Loucy (cell line): ENCODE measurements around the gene FPR3.

ENCODE experiments used
- H2AFZ ChIP-seq: fragments of 200-600 bp; sonication (generic); 2 replicates; pipeline ENCODE4 v1.6.0; 2016; ENCODE audit warnings: antibody characterized with exemption, mild to moderate bottlenecking, low read length, moderate library complexity
- H3F3A ChIP-seq: fragments of 200-600 bp; 2 replicates; pipeline ENCODE4 v1.6.0; 2016; ENCODE audit warnings: antibody characterized with exemption, low read depth, mild to moderate bottlenecking
- H3K27me3 ChIP-seq: fragments of 200-600 bp; sonication (generic); 2 replicates; pipeline ENCODE4 v1.6.1; 2014; ENCODE audit warnings: low read length, mild to moderate bottlenecking; ENCODE audit not compliant: insufficient read depth, poor library complexity, severe bottlenecking
- H3K36me3 ChIP-seq: fragments of 200-600 bp; sonication (generic); 2 replicates; pipeline ENCODE4 v1.6.1; 2016; ENCODE audit warnings: low read length; ENCODE audit not compliant: insufficient read depth
- H3K4me1 ChIP-seq: fragments of 200-600 bp; sonication (generic); 2 replicates; pipeline ENCODE4 v1.5.1; 2014; ENCODE audit warnings: low read length, mild to moderate bottlenecking; ENCODE audit not compliant: insufficient read depth, poor library complexity, severe bottlenecking
- H3K4me2 ChIP-seq: fragments of 200-600 bp; sonication (generic); 2 replicates; pipeline ENCODE4 v1.6.0; 2014; ENCODE audit warnings: antibody characterized with exemption, low read length, low read depth, mild to moderate bottlenecking; ENCODE audit not compliant: poor library complexity, severe bottlenecking
- H3K4me3 ChIP-seq: fragments of 200-600 bp; sonication (generic); 2 replicates; pipeline ENCODE4 v1.5.1; 2014; ENCODE audit warnings: low read length, mild to moderate bottlenecking, mixed read lengths; ENCODE audit not compliant: poor library complexity, severe bottlenecking
- H3K79me2 ChIP-seq: fragments of 200-600 bp; sonication (generic); 2 replicates; pipeline ENCODE4 v1.6.1; 2014; ENCODE audit warnings: low read length; ENCODE audit not compliant: insufficient read depth
- H3K9ac ChIP-seq: fragments of 200-600 bp; sonication (generic); 2 replicates; pipeline ENCODE4 v1.6.0; 2014; ENCODE audit warnings: mild to moderate bottlenecking, low read depth, low read length, moderate library complexity; ENCODE audit not compliant: poor library complexity, severe bottlenecking
- H3K9me2 ChIP-seq: fragments of 200-600 bp; sonication (generic); replicated peaks from 2 replicates; pipeline ENCODE4 v1.6.1; 2016; ENCODE audit warnings: low read depth, low read length, mixed read lengths
- H3K9me3 ChIP-seq: fragments of 200-600 bp; sonication (generic); 2 replicates; pipeline ENCODE4 v1.6.1; 2014; ENCODE audit warnings: mild to moderate bottlenecking, antibody characterized with exemption, low read length, low read depth; ENCODE audit not compliant: insufficient read depth
- H4K20me1 ChIP-seq: fragments of 200-600 bp; sonication (generic); 2 replicates; pipeline ENCODE4 v1.6.0; 2014; ENCODE audit warnings: antibody characterized with exemption, low read length, mild to moderate bottlenecking; ENCODE audit not compliant: insufficient read depth, poor library complexity, severe bottlenecking
- EZH2phosphoT487 ChIP-seq: fragments of 200-600 bp; IDR thresholded peaks from 2 replicates; pipeline ENCODE4 v1.6.1; 2018; ENCODE audit warnings: antibody characterized with exemption, mild to moderate bottlenecking, moderate library complexity, borderline replicate concordance
- TF ChIP-seq, protein P1 (sequence below): fragments of 200-600 bp; sonication (generic); conservative IDR thresholded peaks from 2 replicates; pipeline ENCODE4 v1.5.1; 2014; ENCODE audit warnings: mild to moderate bottlenecking, antibody characterized with exemption, low read length

FPR3 gene

GRCh38 chr19:51811344-51811743 is 16.4 kb downstream of the FPR3 start:
- Histone ChIP-seq H3F3A (no peaks in the 10 kb centered on the region), H3K4me3 (no peak overlapping the region), H3K9ac (no peak overlapping the region), H3K9me2 (no peaks in the 10 kb centered on the region), H3K79me2 (no peaks in the 10 kb centered on the region), H3K27me3 (no peaks in the 10 kb centered on the region), H3K36me3 (no peaks in the 10 kb centered on the region), H3K4me1 (peaks cover 7% of the 10 kb centered on the region), H4K20me1 (no peaks in the 10 kb centered on the region), H2AFZ (no peak overlapping the region), H3K4me2 (no peak overlapping the region), H3K9me3 (no peaks in the 10 kb centered on the region)
- TF ChIP-seq, protein P1, sequence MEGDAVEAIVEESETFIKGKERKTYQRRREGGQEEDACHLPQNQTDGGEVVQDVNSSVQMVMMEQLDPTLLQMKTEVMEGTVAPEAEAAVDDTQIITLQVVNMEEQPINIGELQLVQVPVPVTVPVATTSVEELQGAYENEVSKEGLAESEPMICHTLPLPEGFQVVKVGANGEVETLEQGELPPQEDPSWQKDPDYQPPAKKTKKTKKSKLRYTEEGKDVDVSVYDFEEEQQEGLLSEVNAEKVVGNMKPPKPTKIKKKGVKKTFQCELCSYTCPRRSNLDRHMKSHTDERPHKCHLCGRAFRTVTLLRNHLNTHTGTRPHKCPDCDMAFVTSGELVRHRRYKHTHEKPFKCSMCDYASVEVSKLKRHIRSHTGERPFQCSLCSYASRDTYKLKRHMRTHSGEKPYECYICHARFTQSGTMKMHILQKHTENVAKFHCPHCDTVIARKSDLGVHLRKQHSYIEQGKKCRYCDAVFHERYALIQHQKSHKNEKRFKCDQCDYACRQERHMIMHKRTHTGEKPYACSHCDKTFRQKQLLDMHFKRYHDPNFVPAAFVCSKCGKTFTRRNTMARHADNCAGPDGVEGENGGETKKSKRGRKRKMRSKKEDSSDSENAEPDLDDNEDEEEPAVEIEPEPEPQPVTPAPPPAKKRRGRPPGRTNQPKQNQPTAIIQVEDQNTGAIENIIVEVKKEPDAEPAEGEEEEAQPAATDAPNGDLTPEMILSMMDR = no peak
- no peak for TF ChIP-seq EZH2phosphoT487

DNA sequence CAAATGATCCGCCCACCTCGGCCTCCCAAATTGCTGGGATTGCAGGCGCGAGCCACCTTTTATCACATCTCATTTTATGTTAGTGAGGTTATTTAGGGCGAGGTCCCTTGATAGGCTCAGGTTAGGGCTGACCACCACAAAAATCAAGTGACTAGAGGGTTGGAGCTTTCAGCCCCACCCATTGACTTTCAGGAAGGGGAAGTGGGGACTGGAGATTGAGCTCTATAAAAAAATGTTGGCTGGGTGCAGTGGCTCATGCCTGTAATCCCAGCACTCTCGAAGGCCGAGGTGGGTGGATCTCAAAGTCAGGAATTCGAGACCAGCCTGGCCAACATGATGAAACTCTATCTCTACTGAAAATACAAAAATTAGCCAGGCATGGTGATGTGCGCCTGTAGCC is 20.1 kb downstream of the FPR3 start:
- Histone ChIP-seq H4K20me1 (no peaks in the 10 kb centered on the region), H3K4me2 (no peak overlapping the region), H3K9ac (no peak overlapping the region), H3K79me2 (no peaks in the 10 kb centered on the region), H3K4me3 (no peak overlapping the region), H3K4me1 (no peaks in the 10 kb centered on the region), H3K9me2 (no peaks in the 10 kb centered on the region), H3K36me3 (no peaks in the 10 kb centered on the region), H3F3A (no peaks in the 10 kb centered on the region), H3K9me3 (no peaks in the 10 kb centered on the region), H3K27me3 (no peaks in the 10 kb centered on the region), H2AFZ (no peak overlapping the region)
- no peak for TF ChIP-seq EZH2phosphoT487
- TF ChIP-seq, protein P1 = no peak

- Histone ChIP-seq H3K36me3 (no peaks in the 10 kb centered on the region), H3F3A (no peaks in the 10 kb centered on the region), H3K9ac (no peak overlapping the region), H3K4me1 (no peaks in the 10 kb centered on the region), H3K27me3 (no peaks in the 10 kb centered on the region), H3K9me2 (no peaks in the 10 kb centered on the region), H3K4me3 (no peak overlapping the region), H4K20me1 (no peaks in the 10 kb centered on the region), H3K9me3 (no peaks in the 10 kb centered on the region; the same call in 1 of the 2 replicates), H3K4me2 (no peak overlapping the region), H3K79me2 (no peaks in the 10 kb centered on the region), H2AFZ (no peak overlapping the region)
- TF ChIP-seq, protein P1 = no peak
- TF ChIP-seq EZH2phosphoT487 = no peak
Measured at GRCh38 chr19:51816711-51817110, 21.8 kb downstream of the FPR3 start.
